GM06990 (cell line): ENCODE results near the gene IMP4.

ENCODE experiments used
- DNase-seq: peaks from one replicate; pipeline ENCODE4 v3.0.0-alpha.2; 2011; ENCODE audit not compliant: insufficient read length; ENCODE audit errors: extremely low read depth
- H3K27me3 ChIP-seq: replicated peaks from 2 replicates; pipeline ENCODE4 v1.6.0; 2011; ENCODE audit warnings: low read length; ENCODE audit not compliant: control insufficient read depth, insufficient read depth
- H3K36me3 ChIP-seq: 2 replicates; pipeline ENCODE4 v1.5.1; 2011; ENCODE audit warnings: low read length; ENCODE audit not compliant: control insufficient read depth, insufficient read depth
- H3K4me3 ChIP-seq: replicated peaks from 2 replicates; pipeline ENCODE4 v1.5.1; 2011; ENCODE audit warnings: low read depth, mild to moderate bottlenecking, control low read depth, low read length
- CTCF ChIP-seq: IDR thresholded peaks from 2 replicates; pipeline ENCODE4 v1.5.1; 2011; ENCODE audit warnings: low read length, control low read depth, mild to moderate bottlenecking, inconsistent platforms; ENCODE audit not compliant: insufficient read depth, poor library complexity, severe bottlenecking

The IMP4 gene

DNA sequence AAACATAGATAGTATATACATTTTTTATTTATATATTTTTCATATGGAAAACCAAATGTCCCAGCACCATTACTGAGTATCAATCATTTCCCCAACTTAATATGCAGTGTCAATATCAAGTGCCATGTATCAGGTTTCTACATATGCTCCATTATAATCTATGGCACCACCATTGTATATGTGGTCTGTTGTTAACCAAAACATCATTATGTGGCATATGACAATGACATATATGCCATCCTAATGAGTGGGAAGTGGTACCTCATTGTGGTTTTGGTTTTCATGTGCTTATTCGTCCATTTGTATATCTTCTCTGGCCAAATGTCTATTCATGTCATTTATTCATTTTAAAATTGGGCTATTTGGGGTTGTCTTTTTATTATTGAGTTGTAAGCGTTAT, 22.4 kb downstream of the IMP4 start:
- H3K36me3 ChIP-seq, result no peaks in the 10 kb centered on the region
- H3K4me3 ChIP-seq, result no peak overlapping the region
- DNase-seq, result no peak
- TF ChIP-seq CTCF, result no peak
- no peaks in the 10 kb centered on the region for H3K27me3 ChIP-seq

- no peak for DNase-seq
- no peak overlapping the region for H3K4me3 ChIP-seq
- TF ChIP-seq CTCF, result no peak
- no peaks in the 10 kb centered on the region for H3K27me3 ChIP-seq
- no peaks in the 10 kb centered on the region for H3K36me3 ChIP-seq
Observed at GRCh38 chr2:130365963-130366362, 23.3 kb downstream of the IMP4 start.

DNA sequence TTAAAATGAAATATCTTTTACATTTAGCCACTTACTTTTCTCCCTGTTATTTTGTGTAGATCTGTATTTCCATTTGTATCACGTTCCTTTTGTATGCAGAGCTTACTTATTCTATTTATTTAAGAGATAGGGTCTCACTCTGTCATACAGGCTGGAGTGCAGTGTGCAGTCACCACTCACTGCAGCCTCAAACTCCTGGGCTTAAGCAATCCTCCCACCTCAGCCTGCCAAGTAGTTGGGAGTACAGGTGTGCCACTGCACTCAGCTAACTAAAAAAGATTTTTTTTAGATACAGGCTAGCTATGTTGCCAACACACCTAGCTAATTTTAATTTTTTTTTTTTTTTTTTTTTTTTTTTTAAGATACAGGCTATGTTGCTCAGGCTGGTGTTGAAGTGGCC, 24.0 kb downstream of the IMP4 start:
- H3K4me3 ChIP-seq, result no peak overlapping the region

DNA sequence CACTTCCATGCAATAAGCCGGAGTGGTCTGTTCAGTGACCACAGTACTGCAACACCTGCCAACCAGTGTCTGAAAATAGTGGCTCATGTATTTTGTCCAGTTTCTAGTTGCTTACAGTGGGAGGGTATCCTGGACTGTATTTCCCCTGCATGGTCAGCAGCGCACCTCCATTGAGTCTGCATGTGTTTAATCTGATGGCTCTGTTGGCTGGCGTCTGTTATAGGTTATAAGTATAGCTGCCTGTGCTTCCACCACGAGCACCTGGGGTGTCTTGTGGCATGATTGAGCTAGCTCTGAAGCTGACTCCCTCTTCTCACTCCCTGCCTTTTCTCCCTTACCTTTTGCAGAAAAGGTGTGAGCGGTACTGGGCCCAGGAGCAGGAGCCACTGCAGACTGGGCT, 26.1 kb downstream of the IMP4 start:
- Histone ChIP-seq H3K4me3 (no peak overlapping the region), H3K36me3 (no peaks in the 10 kb centered on the region), H3K27me3 (no peaks in the 10 kb centered on the region)
- TF ChIP-seq CTCF, result no peak
- DNase-seq, result no peak

More for the DNA sequence above, 24.0 kb downstream of the IMP4 start:
- no peak for DNase-seq
- no peak for TF ChIP-seq CTCF
- Histone ChIP-seq H3K36me3 (no peaks in the 10 kb centered on the region), H3K27me3 (no peaks in the 10 kb centered on the region)

- H3K36me3 ChIP-seq, result no peaks in the 10 kb centered on the region
- no peak for TF ChIP-seq CTCF
- DNase-seq, result no peak
- no peak overlapping the region for H3K4me3 ChIP-seq
- H3K27me3 ChIP-seq, result no peaks in the 10 kb centered on the region
Observed at GRCh38 chr2:130369311-130369964, 26.7 kb downstream of the IMP4 start.

DNA sequence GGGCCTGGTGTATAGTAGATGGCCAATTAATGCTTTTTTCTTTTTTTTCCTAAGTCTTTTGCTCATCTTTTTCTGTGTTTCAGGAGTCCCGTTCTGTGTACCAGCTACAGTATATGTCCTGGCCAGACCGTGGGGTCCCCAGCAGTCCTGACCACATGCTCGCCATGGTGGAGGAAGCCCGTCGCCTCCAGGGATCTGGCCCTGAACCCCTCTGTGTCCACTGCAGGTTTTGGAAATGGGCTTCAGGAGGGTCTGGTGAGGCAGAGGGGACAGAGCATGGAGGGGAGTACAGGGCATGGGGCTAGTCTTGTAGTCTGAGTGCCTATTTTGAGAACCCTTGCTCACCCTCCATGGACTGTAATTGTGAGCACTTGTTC, 27.3 kb downstream of the IMP4 start:
- no peak for TF ChIP-seq CTCF
- Histone ChIP-seq H3K27me3 (no peaks in the 10 kb centered on the region), H3K36me3 (peaks cover 2% of the 10 kb centered on the region; the same call in 1 of the 2 replicates), H3K4me3 (no peak overlapping the region)
- no peak for DNase-seq
